Suppressor macrophage treated with lipopolysaccharide for 4 hours (primary cell): ENCODE data around the gene ADD1.
"Not testable (repeated sequence)": the region's sequence is repeated elsewhere in the genome, so short reads cannot be mapped to it uniquely, and the experiment has no call there.

Experiments used
- DNase-seq: peaks from one replicate; pipeline ENCODE4 v3.0.0-alpha.2; 2020

Gene ADD1

GRCh38 chr4:2936773-2937145 lies 93.1 kb downstream of the ADD1 start:
- no peak for DNase-seq

GRCh38 chr4:2937146-2937857 lies 93.7 kb downstream of the ADD1 start:
- DNase-seq = no peak

GRCh38 chr4:2937986-2938385 lies 94.3 kb downstream of the ADD1 start:
- DNase-seq = no peak

- not testable (repeated sequence) for DNase-seq
Measured at GRCh38 chr4:2938411-2938810, 94.8 kb downstream of the ADD1 start.

GRCh38 chr4:2938906-2939305 lies 95.3 kb downstream of the ADD1 start:
- DNase-seq = no peak

- DNase-seq = no peak
Measured at GRCh38 chr4:2939383-2940243, 96.0 kb downstream of the ADD1 start.

GRCh38 chr4:2940267-2941137 lies 96.9 kb downstream of the ADD1 start:
- no peak for DNase-seq

- DNase-seq = no peak
Measured at GRCh38 chr4:2941138-2942036, 97.7 kb downstream of the ADD1 start.

- no peak for DNase-seq
Measured at GRCh38 chr4:2942037-2942531, 98.4 kb downstream of the ADD1 start.

- DNase-seq = no peak
Measured at GRCh38 chr4:2942532-2943363, 99.1 kb downstream of the ADD1 start.

GRCh38 chr4:2943364-2944090 lies 99.9 kb downstream of the ADD1 start:
- DNase-seq = no peak

GRCh38 chr4:2944091-2944482 lies 100.4 kb downstream of the ADD1 start:
- DNase-seq = no peak

GRCh38 chr4:2944586-2945526 lies 101.2 kb downstream of the ADD1 start:
- no peak for DNase-seq

- not testable (repeated sequence) for DNase-seq
Measured at GRCh38 chr4:2945619-2946604, 102.3 kb downstream of the ADD1 start.

GRCh38 chr4:2946812-2947600 lies 103.4 kb downstream of the ADD1 start:
- no peak for DNase-seq

GRCh38 chr4:2947926-2948325 lies 104.3 kb downstream of the ADD1 start:
- no peak for DNase-seq
